Smooth muscle cell (in vitro differentiated cells): ENCODE results near the gene SMIM38. TPM values are rescaled to one million over a fixed set of nuclear protein-coding genes. Genes with fewer than 3 reads are reported as not detected.

Experiments used
- DNase-seq: peaks from one replicate; lab custom pipeline; 2025; ENCODE audit not compliant: unreplicated experiment; lab: John Stamatoyannopoulos, UW
- H2AFZ ChIP-seq: fragments of 200-600 bp; sonication (generic); 2 replicates; pipeline ENCODE4 v1.6.0; 2016; ENCODE audit warnings: antibody characterized with exemption, low read depth, mild to moderate bottlenecking
- H3F3A ChIP-seq: fragments of 200-600 bp; sonication (generic); 2 replicates; pipeline ENCODE4 v1.6.0; 2017; ENCODE audit warnings: antibody characterized with exemption, low read depth
- H3K27ac ChIP-seq: fragments of 200-600 bp; sonication (generic); 2 replicates; pipeline ENCODE4 v1.5.1; 2016; ENCODE audit warnings: low read depth, mild to moderate bottlenecking
- H3K27me3 ChIP-seq: fragments of 200-600 bp; sonication (generic); 2 replicates; pipeline ENCODE4 v1.6.1; 2016; ENCODE audit warnings: low read depth, mild to moderate bottlenecking
- H3K36me3 ChIP-seq: fragments of 200-600 bp; sonication (generic); 2 replicates; pipeline ENCODE4 v1.5.1; 2016; ENCODE audit warnings: low read depth
- H3K4me1 ChIP-seq: fragments of 200-600 bp; sonication (generic); 2 replicates; pipeline ENCODE4 v1.5.1; 2016; ENCODE audit warnings: low read depth
- H3K4me2 ChIP-seq: fragments of 200-600 bp; sonication (generic); 2 replicates; pipeline ENCODE4 v1.6.0; 2016; ENCODE audit warnings: mild to moderate bottlenecking
- H3K4me3 ChIP-seq: fragments of 200-600 bp; sonication (generic); 2 replicates; pipeline ENCODE4 v1.5.1; 2016; ENCODE audit warnings: mild to moderate bottlenecking
- H3K79me2 ChIP-seq: fragments of 200-600 bp; sonication (generic); 2 replicates; pipeline ENCODE4 v1.6.0; 2016; ENCODE audit warnings: low read depth, mild to moderate bottlenecking
- H3K9ac ChIP-seq: fragments of 200-600 bp; sonication (generic); 2 replicates; pipeline ENCODE4 v1.6.0; 2016; ENCODE audit warnings: low read depth
- H3K9me3 ChIP-seq: fragments of 200-600 bp; sonication (generic); replicated peaks from 2 replicates; pipeline ENCODE4 v1.5.1; 2016; ENCODE audit warnings: low read depth
- H4K20me1 ChIP-seq: fragments of 200-600 bp; sonication (generic); 2 replicates; pipeline ENCODE4 v1.6.0; 2016; ENCODE audit warnings: low read depth
- CTCF ChIP-seq: fragments of 200-600 bp; sonication (generic); IDR thresholded peaks from 2 replicates; pipeline ENCODE4 v1.5.1; 2017; ENCODE audit warnings: borderline replicate concordance, mild to moderate bottlenecking, antibody characterized with exemption; ENCODE audit not compliant: insufficient read depth, poor library complexity, severe bottlenecking
- WGBS: methylation state at CpG from one replicate; pipeline ENCODE4 v1.1.7; 2016; ENCODE audit warnings: low lambda C conversion rate; 5-methylcytosine and 5-hydroxymethylcytosine counted together
- polyA plus RNA-seq: library from polyadenylated mRNA; unstranded; fragments of >200 nt; fragmentation: Nextera tagmentation; extraction: Ambion mirVana; gene quantifications from 2 replicates; pipeline ENCODE4 v1.2.1, GENCODE V29; 2016
- total RNA-seq: library from RNA; depleted of rRNA; stranded (reverse); fragments of >200 nt; gene quantifications from 2 replicates; pipeline ENCODE4 v1.2.3, GENCODE V29; 2014

SMIM38 gene
- total and polyA plus RNA-seq, 2 experiments from 2014 or later: 0.27 TPM; not detected in 1

- H3K27ac ChIP-seq: no peak overlapping the region
- no peaks in the 10 kb centered on the region for H3K36me3 ChIP-seq
- no peak overlapping the region for H3K4me3 ChIP-seq
- no peak for DNase-seq
- H3K4me1 ChIP-seq: peaks cover 10% of the 10 kb centered on the region
- H3K79me2 ChIP-seq: no peaks in the 10 kb centered on the region
- no peaks in the 10 kb centered on the region for H3F3A ChIP-seq
- H4K20me1 ChIP-seq: no peaks in the 10 kb centered on the region
- no peak for TF ChIP-seq CTCF
- 87% methylated on average over 7 of the region's 7 CpGs for WGBS
- no peak overlapping the region for H3K9ac ChIP-seq
- H2AFZ ChIP-seq: no peak overlapping the region
- H3K4me2 ChIP-seq: no peak overlapping the region
- H3K9me3 ChIP-seq: no peaks in the 10 kb centered on the region
- H3K27me3 ChIP-seq: no peaks in the 10 kb centered on the region
These were observed 31.9 kb downstream of the SMIM38 start for GRCh38 chr11:69187540-69188065.

- Histone ChIP-seq H3K36me3 (no peaks in the 10 kb centered on the region), H3K27ac (no peak overlapping the region), H3K27me3 (no peaks in the 10 kb centered on the region), H3K9ac (no peak overlapping the region), H2AFZ (no peak overlapping the region), H3K4me3 (no peak overlapping the region), H3F3A (no peaks in the 10 kb centered on the region), H3K79me2 (no peaks in the 10 kb centered on the region), H3K9me3 (no peaks in the 10 kb centered on the region), H3K4me1 (peaks cover 10% of the 10 kb centered on the region), H4K20me1 (no peaks in the 10 kb centered on the region), H3K4me2 (no peak overlapping the region)
- no peak for TF ChIP-seq CTCF
- no peak for DNase-seq
- 71% methylated on average over 3 of the region's 3 CpGs for WGBS
These were observed 33.3 kb downstream of the SMIM38 start for GRCh38 chr11:69189059-69189458.

GRCh38 chr11:69190796-69191536 lies 35.2 kb downstream of the SMIM38 start:
- Histone ChIP-seq H4K20me1 (no peaks in the 10 kb centered on the region), H3K4me1 (peaks cover 10% of the 10 kb centered on the region), H3F3A (no peaks in the 10 kb centered on the region), H3K9me3 (no peaks in the 10 kb centered on the region), H3K36me3 (no peaks in the 10 kb centered on the region), H3K4me2 (no peak overlapping the region), H3K79me2 (no peaks in the 10 kb centered on the region), H3K9ac (no peak overlapping the region), H3K4me3 (no peak overlapping the region), H3K27ac (no peak overlapping the region), H2AFZ (no peak overlapping the region), H3K27me3 (no peaks in the 10 kb centered on the region)
- no peak for TF ChIP-seq CTCF
- WGBS: 94% methylated on average over 18 of the region's 18 CpGs
- DNase-seq: no peak

- H4K20me1 ChIP-seq: no peaks in the 10 kb centered on the region
- no peak for DNase-seq
- 68% methylated on average over 17 of the region's 17 CpGs for WGBS
These were observed 36.6 kb downstream of the SMIM38 start for GRCh38 chr11:69192301-69192721.

More at GRCh38 chr11:69192301-69192721, 36.6 kb downstream of the SMIM38 start:
- no peak overlapping the region for H3K4me2 ChIP-seq
- no peak overlapping the region for H3K4me3 ChIP-seq
- H3K9ac ChIP-seq: no peak overlapping the region
- no peaks in the 10 kb centered on the region for H3K9me3 ChIP-seq
- H3K4me1 ChIP-seq: no peaks in the 10 kb centered on the region
- H3K27me3 ChIP-seq: no peaks in the 10 kb centered on the region
- H2AFZ ChIP-seq: no peak overlapping the region
- H3K79me2 ChIP-seq: no peaks in the 10 kb centered on the region
- TF ChIP-seq CTCF: no peak
- H3K36me3 ChIP-seq: no peaks in the 10 kb centered on the region
- no peaks in the 10 kb centered on the region for H3F3A ChIP-seq
- H3K27ac ChIP-seq: no peak overlapping the region
